ENCODE results near the gene EXOSC5.
"Not testable (repeated sequence)": the region's sequence is repeated elsewhere in the genome, so short reads cannot be mapped to it uniquely, and the experiment has no call there.

EXOSC5 gene

DNA sequence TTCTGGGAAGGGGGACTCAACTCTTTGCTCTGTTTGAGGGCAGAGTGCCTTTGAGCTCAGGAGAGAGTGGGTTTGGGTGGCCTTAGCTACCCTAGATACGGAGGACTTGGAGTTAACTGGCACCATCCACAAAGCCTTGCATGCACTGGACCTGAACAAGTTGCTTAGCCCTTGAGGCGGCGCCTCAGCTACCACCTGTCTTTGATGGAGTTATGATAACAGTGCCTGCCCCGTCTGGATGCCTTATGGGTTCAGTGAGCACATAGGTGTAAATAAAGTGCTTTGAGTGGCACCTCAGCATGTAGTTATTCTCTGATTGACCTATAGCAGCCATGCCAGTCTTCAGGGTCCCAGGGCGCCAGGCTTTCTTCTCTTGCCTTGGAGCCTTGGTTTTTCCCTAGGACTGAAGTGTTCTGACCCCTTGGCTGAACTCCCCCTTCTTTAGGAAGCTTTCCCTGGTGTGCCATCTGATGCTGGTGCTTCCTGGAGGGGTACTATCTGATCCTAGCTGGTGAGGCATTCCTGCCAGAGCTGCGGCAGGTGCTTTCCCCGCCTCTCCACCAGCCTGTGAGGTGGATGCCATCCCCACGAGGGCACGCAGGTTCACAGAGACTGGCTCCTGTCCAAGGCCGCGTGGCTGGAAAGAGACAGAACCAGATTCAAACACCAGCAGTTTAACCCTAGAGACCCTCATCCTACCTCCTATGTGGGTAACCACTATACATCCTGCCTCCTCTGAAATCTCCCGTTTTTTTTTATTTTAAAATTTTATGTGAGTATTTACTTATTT, 6.2 kb upstream of the EXOSC5 start:
- DNase-seq, result no peak

DNA sequence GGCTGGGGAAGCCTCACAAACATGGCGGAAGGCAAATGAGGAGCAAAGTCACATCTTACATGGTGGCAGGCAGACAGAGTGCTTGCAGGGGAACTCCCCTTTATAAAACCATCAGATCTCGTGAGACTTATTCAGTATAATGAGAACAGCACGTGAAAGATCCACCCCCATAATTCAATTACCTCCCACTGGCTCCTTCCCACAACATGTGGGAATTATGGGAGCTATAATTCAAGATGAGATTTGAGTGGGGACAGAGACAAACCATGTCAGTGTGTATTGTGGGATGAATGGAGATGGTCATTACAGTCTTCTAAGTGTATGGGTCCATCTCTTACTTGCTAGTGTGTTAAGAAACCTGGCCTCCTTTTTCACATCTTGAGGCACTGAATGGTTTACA, 4.9 kb upstream of the EXOSC5 start:
- no peak for DNase-seq

DNA sequence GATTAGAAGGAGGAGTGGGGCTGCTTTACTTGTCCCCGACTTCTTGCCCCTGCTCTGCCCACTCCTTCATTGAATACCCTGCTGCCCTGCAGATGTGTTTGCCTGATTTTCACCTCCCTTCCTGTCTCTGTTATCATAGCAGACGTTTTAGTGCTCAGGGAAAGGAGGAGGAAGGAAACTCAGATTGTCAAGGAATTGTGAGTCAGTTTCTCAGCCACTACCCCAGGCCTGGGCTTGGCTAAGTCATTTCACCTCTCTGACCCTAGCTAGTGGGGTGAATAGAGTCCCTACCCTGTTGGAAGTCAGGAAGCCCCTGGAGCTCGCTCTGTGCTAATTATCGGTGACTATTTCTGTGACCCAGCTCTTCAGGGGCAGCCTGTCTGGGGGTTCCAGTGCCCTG, 4.3 kb upstream of the EXOSC5 start:
- no peak for DNase-seq

DNA sequence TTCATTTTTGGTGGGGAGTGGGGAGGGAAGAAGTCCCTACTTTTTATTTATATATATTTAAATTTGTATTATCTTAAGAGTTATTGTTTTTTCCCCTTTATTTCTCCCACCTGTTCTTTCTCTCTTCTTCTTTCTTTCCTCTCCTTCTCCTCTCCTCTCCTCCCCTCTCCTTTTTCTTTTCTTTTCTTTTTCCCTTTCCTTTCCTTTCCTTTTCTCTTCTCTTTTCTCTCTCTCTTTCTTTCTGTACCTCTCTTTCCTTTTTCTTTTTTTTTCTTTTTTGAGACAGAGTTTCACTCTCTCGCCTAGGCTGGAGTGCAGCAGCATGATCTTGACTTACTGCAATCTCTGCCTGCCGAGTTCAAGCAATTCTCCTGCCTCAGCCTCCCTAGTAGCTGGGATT, 2.4 kb upstream of the EXOSC5 start:
- no peak for DNase-seq

DNA sequence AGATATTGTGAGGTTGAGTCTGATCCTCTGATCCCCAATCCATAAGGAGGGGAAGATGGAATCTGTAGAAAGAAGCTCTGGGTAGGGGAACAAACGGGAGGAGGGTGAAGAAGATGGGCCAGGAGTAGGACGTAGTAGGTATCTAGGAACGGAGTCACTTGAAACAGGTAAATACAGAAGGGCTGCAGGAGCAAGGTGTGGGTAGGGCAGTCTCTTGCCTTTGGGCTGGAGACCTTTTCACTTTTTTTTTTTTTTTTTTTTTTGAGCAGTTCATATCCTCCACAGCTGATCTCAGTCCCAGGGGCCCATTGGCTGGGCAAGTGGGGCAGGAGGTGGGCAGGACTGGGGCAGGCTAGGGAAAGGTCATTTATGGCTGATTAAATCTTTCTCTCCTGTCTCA, 1.9 kb upstream of the EXOSC5 start:
- DNase-seq, result no peak

DNA sequence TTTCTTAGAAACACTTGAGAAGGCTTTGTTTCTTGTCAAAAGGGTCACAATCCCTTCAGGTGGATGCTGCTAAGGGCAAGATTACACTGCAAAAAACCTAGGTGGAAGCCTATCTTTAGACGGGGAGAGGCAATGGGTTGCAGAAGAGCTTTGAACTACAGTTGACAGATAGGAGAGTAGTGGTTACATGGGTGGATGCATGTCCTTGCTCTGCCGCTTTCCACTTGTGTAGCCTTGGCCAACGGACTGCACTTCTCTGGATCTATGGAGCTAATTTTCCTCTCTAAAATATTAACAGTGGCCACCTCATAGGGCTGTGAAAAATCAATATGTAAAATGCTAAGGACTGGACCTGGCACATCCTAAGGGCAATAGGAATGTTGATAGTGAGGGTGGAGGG, 1.4 kb upstream of the EXOSC5 start:
- DNase-seq, result no peak

DNA sequence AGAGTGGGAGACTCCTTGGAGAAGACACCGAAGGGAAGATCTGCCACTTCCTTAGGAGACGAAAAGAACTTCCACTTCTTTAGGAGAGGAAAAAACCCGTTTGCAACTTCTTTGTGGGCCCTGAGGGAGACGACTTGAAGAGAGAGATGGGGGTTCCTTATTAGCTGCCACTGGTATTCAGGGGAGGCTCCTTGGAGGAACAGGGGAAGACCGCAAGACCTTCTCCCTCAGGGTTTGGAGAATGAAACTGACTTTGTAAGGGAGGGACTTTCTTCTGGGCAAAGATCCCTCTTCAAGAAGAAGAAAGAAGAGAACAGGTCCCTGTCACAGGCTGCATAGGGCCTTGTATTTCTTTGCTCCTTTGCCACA, 875 bp upstream of the EXOSC5 start:
- peak; percentile 54 for DNase-seq

DNA sequence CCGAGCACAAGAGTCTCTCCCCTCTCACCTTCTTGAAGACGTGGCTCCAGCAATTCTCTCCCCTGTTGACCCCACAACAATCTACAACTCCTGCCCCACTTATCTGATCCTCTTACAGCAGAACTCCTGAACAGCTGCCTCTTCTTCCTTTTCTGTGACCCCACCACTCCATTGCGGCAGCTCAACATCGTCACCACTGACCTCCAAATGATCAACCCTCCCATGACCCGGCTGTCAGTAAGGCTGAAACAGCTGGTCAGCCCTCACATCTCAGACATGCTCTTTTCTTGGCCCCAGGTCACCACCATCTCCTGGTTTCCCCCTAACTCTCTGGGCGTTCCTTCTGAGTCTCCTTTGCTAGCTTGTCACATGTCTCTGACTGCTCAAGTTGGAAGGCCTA, 1.8 kb downstream of the EXOSC5 start:
- no peak for DNase-seq

DNA sequence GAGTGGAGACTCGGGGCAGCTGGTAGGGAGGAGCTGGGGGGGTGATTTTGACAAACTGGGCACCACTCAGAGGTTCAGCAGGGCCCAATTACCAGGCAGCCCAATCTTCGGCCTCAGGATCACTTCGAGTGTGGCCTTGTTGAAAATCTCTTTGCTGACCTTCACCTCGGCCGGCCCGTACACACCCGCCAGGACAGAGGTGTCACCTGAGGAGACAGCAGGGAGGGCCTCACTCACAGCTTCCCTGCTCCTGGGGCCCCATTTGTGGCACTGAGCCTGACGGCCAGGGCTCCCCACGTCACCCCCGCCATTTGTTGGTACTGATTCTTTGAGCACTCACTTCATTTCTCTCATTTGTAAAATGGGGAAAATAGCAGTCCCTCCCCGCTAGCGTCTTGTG, 4.4 kb downstream of the EXOSC5 start:
- DNase-seq, result no peak

DNA sequence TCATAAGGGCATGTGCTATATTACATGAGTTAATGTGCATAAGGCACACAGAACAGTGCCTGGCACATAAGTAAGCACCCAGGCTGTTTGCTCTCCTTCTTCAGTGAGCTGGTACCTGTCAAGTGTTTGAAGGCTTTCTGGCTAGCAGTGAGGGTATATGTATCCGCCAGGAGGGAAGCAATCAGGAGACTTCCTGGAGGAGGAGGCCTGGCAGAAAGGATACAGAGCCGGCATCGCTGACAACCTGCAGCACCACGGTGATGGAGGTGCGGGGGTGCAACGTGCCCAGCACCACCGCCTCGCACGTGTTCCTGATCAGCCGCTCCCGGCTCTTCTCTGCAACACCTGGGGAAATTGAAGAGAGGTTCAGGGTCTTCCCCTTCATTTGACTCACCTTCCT, 5.5 kb downstream of the EXOSC5 start:
- DNase-seq, result no peak

DNA sequence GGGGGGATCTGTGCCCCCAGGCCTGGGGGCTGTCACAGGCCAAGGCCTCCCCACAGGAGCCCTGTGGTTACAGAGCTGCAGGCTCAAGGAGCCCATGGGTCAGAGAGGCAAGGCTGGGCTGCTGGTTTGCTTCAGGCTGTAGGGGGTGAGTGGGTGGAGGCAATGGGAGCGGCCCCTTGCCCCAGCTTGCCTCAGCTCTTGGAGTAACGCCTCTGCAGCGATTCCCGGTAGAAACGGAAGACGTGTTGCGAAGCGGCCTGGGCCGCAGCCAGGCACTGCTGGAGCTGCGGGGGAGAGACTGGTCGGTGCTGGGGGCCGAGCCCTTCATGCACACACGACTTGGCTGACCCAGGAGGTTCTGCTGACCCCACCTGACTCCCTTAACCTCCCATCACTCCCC, 10.7 kb downstream of the EXOSC5 start:
- no peak for DNase-seq

DNA sequence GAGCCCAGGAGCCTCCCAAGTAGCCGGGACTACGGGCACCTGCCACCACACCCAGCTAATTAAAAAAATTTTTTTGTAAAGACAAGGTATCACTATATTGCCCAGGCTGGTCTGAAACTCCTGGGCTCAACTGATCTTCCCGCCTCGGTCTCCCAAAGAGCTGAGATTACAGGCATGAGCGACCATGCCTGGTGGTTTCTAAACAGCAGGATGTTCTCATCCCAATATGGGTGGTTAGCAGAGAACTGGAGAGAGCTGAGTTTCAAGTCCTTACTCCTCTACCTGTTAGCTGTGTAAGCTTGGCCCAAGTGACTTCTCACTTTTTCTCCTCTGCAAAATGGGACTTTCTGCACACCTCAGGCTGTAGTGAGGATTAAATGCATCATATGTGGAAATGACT, 12.8 kb downstream of the EXOSC5 start:
- DNase-seq, result peak; percentile 12

DNA sequence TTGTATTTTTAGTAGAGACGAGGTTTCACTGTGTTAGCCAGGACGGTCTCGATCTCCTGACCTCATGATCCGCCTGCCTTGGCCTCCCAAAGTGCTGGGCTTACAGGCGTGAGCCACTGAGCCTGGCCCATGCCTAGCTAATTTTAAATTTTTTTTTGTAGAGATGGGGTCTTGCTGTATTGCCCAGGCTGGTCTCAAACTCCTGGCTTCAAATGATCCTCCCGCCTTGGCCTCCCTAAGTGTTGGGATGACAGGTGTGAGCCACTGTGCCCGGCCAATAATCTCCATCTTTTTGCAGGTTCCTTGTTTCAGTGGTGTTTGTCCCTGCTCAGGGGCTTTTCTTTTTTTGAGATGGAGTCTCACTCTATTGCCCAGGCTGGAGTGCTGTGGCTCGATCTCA, 15.6 kb downstream of the EXOSC5 start:
- DNase-seq, result not testable (repeated sequence)

DNA sequence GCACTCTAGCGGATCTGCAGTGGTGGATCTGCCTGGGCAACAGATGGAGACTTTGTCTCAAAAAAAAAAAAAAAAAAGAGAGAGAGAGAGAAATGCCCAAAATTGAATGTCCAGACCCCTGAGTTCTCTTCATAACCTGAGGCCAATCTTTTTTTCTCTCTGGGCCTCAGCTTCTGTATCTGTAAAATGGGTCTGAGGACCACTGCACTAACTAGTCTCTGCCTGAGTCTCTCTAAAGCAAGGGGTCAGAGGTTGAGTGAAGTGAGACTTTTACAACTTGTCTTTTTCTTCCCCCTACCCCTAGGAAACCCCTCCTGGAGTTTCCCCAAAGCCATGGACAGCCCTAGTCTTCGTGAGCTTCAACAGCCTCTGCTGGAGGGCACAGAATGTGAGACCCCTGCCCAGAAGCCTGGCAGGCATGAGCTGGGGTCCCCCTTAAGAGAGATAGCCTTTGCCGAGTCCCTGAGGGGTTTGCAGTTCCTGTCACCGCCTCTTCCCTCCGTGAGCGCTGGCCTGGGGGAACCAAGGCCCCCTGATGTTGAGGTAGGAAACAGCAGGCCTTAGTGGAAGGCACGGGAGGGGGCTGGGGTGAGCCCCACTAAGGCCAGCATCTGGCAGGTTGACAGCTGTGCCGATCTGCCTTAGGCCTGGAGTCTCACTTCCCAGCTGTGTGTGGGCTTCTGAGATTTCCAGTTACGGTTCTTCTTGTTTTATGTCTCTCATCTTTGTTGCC, 19.0 kb downstream of the EXOSC5 start:
- no peak for DNase-seq

DNA sequence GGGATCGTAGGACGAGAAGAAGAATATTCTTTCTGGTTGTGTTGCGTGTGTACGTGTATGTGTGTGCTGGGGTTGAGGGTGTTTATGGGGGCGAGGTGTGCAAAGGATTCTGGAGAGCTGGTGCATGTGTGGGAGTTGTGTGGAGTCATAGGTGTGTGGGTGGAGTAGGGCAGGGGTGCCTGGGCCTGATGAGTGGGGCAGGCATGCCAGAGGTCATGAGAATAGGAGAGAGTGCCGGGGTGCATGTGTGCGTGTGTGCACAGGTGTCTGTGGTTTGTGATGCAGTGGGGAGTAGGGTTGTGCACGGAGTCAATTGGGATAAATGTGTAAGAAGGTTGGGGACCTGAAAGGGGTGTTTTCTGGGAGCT, 20.2 kb downstream of the EXOSC5 start:
- DNase-seq, result no peak

DNA sequence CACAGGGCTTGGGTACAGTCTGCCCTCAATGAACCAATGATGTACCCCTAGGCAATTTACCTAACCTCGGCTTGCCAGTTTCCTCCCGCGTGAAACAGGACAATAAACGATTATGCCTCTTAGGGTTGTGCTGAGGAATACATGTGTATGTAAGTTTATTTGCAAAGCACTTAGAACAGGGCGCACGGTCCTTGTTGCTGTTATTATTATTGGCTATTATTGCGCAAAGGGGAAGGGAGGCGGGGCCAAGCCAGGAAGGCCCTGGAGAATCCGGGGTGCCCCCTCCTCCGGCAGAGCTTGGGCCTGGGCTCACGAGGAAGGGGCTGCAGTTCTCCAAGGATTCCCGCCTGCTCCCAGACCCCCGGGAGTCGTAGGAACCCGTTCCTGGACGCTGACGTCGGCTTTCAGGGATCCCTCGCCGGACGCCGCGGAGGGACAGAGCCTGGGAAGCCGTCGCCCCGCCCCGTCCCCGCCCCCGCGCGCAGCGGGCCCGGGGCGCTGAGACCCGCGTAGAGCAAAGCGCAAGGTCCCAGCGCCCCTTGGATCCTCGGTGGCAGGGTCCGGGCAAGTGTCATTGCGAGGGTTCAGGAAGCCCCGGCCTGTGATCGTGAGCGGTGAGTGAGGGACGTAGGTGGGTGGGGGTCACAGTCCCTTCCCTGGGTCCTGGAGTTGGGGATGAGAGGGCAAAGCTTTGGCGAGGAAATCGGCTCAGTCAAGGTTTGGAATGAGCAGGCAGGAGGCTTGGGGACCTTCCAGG, 20.7 kb downstream of the EXOSC5 start, which contains the start of gene TMEM91:
Gene TMEM91, plus strand, starts transcription at position 293 of the 757 bp plus-strand sequence. CDS start 1,777 bp downstream, outside the sequence.
- DNase-seq, result no peak

DNA sequence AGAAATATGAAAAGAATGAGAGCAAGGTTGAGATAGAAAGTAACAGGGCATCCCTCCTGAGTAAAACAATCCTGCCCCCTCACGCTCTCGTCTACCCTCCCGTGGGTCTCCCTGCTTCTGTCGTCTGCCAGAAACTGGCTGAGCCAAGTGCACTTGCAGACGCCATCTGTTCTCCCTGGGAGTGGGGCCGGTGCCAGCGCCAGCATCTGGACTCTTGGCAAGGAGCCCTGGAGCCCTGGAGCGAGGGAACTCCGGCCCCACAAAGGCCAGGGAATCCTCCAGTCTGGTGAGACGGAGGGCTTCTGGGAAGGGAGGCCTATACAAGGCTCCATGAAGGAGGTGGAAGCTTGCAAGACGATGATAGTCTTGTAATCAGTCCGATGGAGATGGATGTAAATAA, 23.2 kb downstream of the EXOSC5 start:
- DNase-seq, result no peak

DNA sequence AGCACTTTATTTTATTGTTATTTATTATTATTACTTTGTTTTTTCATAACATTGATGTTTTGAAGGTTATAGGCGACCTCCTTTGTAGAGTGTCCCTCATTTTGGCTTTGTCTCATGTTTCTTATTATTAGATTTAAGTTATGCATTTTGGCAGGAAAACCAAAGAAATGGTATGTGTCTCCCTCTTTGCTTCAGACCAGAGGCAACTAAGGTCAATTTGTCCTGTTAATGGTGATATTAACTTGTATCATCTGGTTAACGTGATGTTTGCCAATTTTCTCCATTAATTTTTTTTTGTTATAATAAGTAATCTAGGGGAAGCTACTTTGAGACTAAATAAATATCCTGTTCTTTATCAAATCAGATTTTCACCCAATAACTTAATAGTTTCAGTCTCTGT, 24.7 kb downstream of the EXOSC5 start:
- DNase-seq, result no peak

DNA sequence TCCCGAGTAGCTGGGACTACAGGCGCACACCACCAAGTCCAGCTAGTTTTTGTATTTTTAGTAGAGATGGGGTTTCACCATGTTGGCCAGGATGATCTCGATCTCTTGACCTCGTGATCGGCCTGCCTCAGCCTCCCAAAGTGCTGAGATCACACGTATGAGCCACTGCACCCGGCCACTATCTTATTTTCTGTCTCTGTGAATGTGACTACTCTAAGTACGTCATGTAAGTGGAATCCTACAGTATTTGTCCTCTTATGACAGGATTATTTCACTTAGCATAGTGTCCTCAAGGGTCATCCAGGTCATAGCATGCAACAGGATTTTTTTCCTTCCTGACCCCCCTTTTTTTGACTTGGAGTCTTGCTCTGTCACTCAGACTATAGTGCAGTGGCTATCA, 25.6 kb downstream of the EXOSC5 start:
- DNase-seq, result no peak

DNA sequence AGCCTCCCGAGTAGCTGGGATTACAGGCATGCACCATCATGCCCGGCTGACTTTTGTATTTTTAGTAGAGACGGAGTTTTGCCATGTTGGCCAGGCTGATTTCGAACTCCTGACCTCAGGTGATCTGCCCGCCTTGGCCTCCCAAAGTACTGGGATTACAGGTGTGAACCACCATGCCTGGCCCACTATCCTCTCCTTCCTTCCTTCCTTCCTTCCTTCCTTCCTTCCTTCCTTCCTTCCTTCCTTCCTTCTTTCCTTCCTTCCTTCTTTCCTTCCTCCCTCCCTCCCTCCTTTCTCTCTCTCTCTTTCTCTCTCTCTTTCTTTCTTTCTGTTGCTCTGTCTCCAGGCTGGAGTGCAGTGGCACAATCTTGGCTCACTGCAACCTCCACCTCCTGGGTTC, 26.0 kb downstream of the EXOSC5 start:
- DNase-seq, result not testable (repeated sequence)

DNA sequence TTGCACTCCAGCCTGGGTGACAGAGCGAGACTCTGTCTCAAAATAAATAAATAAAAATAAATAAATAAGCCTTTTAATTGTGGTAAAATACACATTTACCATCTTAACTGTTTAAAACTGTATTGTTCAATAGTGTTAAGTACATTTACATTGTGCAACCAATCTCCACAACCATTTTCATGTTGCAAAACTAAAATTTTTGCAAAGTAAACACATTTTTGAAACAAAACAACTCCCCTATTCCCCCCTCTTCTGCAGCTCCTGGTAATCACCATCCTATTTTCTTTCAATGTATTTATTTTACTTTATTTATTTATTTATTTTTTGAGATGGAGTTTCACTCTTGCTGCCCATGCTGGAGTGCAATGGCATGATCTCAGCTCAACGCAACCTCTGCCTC, 27.4 kb downstream of the EXOSC5 start:
- no peak for DNase-seq

DNA sequence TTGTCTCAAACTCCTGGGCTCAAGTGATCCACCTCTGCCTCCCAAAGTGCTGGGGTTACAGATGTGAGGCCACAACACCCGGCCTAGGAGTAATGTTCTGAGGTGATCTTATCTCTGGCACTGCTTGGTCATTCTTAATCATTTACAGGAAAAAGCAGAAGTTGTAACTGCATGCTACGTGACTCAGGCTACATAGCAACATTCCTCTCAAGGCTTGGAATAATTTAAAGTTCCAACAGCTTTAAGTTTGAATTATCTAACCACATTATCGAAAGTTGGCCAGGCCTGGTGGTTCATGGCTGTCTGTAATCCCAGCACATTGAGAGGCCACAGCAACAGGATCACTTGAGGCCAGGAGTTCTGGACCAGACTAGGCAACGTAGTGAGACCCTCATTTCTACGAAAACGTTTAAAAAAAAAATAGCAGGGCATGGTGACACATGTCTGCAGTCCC, 29.3 kb downstream of the EXOSC5 start:
- peak; percentile 82 for DNase-seq

DNA sequence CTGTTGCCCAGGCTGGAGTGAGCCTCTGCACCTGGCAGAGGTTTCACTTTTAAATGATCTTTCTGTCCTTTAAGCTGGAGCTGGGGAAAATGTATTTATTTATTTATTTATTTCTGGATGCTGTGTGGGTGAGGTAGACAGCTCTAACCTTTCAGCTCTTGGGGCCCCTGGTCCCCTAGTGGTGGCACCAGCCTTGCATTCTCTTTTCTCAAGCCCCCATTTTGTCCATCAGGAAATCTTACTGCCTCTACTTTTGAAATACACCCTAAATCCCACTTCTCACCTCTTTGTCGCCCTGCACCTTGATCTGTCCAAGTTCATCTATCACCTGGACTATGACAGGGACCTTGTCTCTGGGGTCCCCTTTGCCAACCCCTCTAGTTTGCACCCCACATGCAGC, 31.1 kb downstream of the EXOSC5 start:
- DNase-seq, result no peak

Measured in kidney glomerular epithelial cell (primary cell).